GM12872 (cell line): ENCODE data around the gene RBM28.

ENCODE experiments used
- CTCF ChIP-seq: IDR thresholded peaks from 3 replicates; pipeline ENCODE4 v1.5.1; 2011; ENCODE audit warnings: low read depth, mild to moderate bottlenecking, low read length, moderate library complexity; ENCODE audit not compliant: insufficient read depth

RBM28 gene

GRCh38 chr7:128254470-128254869 lies 89.2 kb downstream of the RBM28 start:
- no peak for TF ChIP-seq CTCF

- TF ChIP-seq CTCF = no peak
Observed at GRCh38 chr7:128253701-128254100, 90.0 kb downstream of the RBM28 start.

GRCh38 chr7:128251337-128251736 lies 92.4 kb downstream of the RBM28 start:
- TF ChIP-seq CTCF = no peak
